Stimulated activated CD8-positive, alpha-beta memory T cell treated with anti-CD3 and anti-CD28 coated beads, Interleukin-2, amount 100 ng/mL, for 1 hour (primary cell): ENCODE data around the gene RASGRF1.
"Not testable (repeated sequence)": the region's sequence is repeated elsewhere in the genome, so short reads cannot be mapped to it uniquely, and the experiment has no call there.

Experiments used
- DNase-seq, 2 donors: peaks; one replicate each; pipeline ENCODE4 v3.0.0-alpha.2; 2020; ENCODE audit warnings: low read depth in 2 of 2

RASGRF1 gene

GRCh38 chr15:79041601-79042168, 48.9 kb downstream of the RASGRF1 start:
- no peak for DNase-seq

- DNase-seq, result no peak
Measured at GRCh38 chr15:79037848-79038247, 52.7 kb downstream of the RASGRF1 start.

DNA sequence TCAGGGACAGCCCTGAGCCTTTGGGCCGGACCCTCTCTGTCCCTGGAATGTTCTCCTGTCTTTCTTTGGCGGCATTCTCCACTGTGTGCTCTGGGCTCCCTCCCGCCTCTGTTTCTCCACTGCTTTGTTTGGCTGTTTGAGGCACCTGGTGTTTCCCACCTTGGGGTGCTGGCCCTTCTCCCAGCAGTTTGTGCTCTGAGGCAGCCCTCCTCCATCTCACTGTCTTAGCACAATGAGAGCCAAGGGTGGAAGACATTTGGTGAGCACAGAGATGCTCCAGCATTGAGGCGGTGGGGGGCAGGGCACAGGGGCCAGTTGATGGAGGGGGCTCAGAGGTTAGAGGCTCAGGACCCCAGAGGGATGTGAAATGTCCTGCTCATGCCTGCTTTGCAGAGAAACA, 54.3 kb downstream of the RASGRF1 start:
- no peak for DNase-seq

GRCh38 chr15:79035814-79036213, 54.8 kb downstream of the RASGRF1 start:
- DNase-seq, result no peak

DNA sequence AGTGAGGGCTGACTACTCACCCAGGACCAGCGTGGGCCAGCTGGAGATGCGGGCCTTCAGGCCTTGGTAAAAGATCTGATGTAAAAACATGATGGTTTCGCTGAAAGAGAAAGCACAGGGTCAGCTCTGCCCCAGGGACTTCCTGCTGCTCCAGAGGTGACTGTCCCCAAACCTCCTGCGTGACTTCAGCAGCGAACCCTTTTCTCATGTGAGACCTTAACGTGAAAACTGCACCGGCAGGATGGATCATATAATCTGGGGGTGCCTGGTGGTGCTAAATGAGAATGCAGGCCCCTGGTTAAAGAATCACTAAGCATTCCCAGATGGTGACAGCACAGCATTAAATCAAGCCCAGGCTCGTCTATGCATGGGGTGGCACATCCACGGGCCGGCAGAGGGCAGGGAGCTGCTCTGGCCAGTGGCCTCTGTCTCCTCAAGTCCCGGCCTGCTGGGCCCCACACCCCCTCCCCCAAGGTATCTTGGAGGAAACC, 55.4 kb downstream of the RASGRF1 start:
- DNase-seq, result no peak

DNA sequence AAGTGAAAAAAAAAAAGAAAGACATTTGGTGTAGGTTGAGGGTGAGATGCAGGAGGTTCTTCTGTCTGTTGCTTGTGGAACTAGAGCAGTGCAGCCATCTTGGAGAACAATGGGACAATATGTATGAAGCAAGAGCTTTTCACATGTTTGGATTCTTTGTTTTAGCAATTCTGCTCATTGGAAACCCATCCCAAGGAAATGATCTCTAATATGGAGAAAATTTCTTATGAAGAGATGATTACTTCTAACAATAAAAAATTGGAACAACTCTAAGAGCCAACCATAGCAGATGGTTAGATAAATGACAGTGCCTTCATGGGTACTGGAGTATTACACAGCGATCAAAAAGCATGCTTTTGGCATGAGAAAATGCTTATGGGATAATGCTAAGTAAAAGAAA, 56.3 kb downstream of the RASGRF1 start:
- no peak for DNase-seq

DNA sequence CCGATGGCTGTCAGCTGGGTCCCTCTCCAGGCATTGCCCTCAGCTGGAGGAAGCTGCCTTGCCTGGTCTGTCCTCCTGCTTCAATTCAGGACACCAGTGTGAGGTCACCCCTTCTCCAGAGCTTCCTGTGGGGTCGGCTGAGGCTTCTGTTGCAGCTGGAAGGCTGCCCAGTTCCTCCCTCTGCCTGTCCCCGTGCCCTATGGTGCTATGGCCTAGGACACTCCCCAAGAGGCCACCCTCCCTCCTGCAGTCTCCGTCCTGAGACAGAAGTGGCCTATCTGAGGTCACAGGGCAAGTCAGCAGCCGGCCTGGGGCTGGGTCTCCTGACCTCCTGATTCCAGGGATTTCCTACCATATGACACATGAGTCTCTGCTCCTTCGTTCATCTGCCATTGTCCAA, 57.9 kb downstream of the RASGRF1 start:
- DNase-seq, result no peak

- no peak for DNase-seq
Measured at GRCh38 chr15:79031821-79032220, 58.8 kb downstream of the RASGRF1 start.

- no peak for DNase-seq
Measured at GRCh38 chr15:79031201-79031600, 59.4 kb downstream of the RASGRF1 start.

- no peak for DNase-seq
Measured at GRCh38 chr15:79030470-79030869, 60.1 kb downstream of the RASGRF1 start.

DNA sequence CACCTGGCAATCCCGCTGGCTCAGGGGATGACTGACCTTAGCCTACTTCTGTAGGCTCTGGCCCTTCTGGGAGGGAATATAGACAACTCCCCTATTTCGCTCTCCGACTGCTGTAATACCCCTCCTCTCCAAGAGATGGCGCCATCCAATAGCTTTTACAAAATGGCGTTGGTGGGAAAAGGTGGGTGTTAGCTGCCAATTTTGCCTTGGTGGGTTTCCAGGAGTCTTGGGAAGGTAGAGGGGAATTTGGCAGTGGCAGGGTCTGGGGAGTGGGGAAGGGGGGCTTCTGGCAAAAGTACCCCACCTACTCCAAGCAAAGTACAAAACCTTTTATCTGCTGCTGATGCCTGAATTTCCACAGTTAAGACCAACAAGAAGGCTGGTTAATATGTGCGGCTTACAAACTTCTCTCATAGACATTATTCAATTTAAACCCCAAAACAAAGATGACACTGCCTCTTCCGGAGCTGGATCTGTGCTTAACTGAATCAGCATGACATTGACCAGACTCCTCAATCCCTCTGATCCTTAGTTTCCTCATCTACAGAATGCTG, 62.1 kb downstream of the RASGRF1 start:
- DNase-seq, result no peak

GRCh38 chr15:79027532-79028410, 62.8 kb downstream of the RASGRF1 start:
- DNase-seq, result no peak

- DNase-seq, result no peak
Measured at GRCh38 chr15:79025802-79026201, 64.8 kb downstream of the RASGRF1 start.

- DNase-seq, result no peak
Measured at GRCh38 chr15:79025201-79025600, 65.4 kb downstream of the RASGRF1 start.

DNA sequence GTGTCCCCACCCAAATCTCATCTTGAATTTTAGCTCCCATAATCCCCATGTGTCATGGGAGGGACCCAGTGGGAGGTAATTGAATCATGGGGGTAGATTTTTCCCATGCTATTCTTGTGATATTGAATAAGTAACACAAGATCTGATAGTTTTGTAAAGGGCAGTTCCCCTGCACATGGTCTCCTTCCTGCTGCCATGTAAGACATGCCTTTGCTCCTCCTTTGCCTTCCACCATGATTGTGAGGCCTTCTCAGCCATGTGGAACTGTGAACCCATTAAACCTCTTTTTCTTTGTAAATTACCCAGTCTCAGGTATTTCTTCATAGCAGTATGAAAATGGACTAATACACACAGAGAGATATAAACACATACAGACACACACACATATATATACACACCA, 66.1 kb downstream of the RASGRF1 start:
- not testable (repeated sequence) for DNase-seq

DNA sequence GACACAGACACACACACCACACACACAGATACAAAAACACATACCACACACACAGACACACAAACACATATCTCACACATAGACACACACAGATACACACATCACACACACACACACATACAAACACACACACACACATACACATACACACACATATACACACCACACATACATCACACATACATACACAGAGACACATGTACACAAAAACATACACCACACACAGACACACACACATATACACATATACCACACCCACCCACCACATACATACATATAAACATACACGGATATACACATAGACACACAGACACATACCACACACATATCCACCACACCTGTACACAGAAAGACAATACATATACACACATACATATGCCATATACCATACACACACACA, 66.7 kb downstream of the RASGRF1 start:
- DNase-seq, result no peak

- DNase-seq, result no peak
Measured at GRCh38 chr15:79023546-79023890, 67.1 kb downstream of the RASGRF1 start.

GRCh38 chr15:79018960-79019359, 71.6 kb downstream of the RASGRF1 start:
- no peak for DNase-seq

- no peak for DNase-seq
Measured at GRCh38 chr15:79017953-79018352, 72.6 kb downstream of the RASGRF1 start.

GRCh38 chr15:79016527-79017170, 73.9 kb downstream of the RASGRF1 start:
- DNase-seq, result no peak

DNA sequence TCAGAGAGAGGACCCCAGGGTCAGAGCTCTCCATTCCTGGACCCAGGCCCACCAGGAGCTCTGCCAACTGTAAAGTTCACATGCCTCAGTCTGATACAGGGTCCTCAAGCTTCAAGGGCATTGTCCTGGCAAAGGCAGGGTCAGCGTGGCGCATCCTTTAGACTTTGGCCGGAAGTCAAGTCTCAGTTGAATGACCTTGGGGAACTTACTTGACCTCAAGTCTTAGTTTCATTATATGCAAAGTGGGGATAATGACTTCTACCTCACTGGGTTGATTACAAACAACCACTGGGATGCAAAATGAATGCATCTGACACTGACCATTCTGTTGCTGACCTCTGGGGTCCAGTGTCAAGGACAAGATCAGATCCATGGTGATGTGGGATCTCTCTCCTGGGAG, 75.2 kb downstream of the RASGRF1 start:
- no peak for DNase-seq

- no peak for DNase-seq
Measured at GRCh38 chr15:79010278-79010677, 80.3 kb downstream of the RASGRF1 start.

DNA sequence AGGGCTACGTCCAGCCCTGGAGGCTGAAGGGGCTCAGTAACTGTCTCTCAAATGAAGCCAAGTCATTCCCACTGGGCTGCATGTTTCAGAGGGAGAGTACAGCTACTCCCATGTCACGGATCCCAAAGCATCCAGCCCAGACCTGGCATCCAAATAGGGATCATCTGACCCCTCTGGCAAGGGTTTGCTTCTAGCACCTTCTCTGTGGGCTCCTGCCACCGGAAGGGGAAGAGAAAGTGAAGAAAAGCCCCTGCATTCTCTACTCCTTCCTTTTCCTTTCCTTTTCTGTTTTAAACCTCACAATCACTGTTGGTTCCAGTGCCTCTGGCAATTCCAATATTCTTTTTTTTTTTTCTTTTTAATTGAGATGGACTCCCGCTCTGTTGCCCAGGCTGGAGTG, 81.2 kb downstream of the RASGRF1 start:
- no peak for DNase-seq
